Measurements from ENCODE around the gene AP1M1. TPM values are rescaled to one million over a fixed set of nuclear protein-coding genes. Genes with fewer than 3 reads are reported as not detected.

AP1M1 gene
- total RNA-seq, 2 experiments from 2014 or later, result 99.0 to 108 TPM

- CTCF ChIA-PET, result no interaction called here
Observed at GRCh38 chr19:16155128-16155527, 42.6 kb upstream of the AP1M1 start.

DNA sequence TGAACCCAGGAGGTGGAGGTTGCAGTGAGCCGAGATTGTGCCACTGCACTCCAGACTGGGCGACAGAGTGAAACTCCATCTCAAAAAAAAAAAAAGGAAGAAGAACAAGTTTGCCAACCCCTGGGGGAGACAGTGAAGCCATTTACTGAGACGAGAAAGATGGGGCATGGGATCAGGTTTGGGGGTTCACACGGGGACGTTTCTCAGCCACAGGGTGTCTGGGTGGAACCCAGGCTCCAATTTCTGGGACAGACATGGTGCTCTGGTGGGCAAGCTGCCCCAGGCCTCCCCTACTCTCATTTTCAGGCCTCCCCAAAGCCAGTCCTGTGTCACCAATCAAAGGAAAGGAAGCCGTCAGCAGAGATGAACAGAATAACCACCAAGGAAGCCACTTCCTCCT is 40.8 kb upstream of the AP1M1 start:
- Mint-ChIP-seq H3K27ac (no peak overlapping the region), H3K36me3 (ENCODE audit: low read depth) (peaks cover 42% of the 10 kb centered on the region), H3K4me3 (no peak overlapping the region), H3K27me3 (no peaks in the 10 kb centered on the region), H3K4me1 (ENCODE audit: low read depth) (peaks cover 18% of the 10 kb centered on the region), H3K9me3 (no peaks in the 10 kb centered on the region)
- CTCF ChIA-PET, result interaction anchor here (1.0 to 1.1 kb wide), 2 partner anchors 115 to 186 kb away, joined by 3 read pairs; no protein-coding TSS in a partner anchor
- ATAC-seq (no peak), DNase-seq (no peak)
- POLR2A ChIA-PET, result interaction anchor here (0.8 to 1.4 kb wide), 4 partner anchors 12 to 116 kb away, joined by 3 to 5 read pairs (median 4); no protein-coding TSS in a partner anchor
- TF ChIP-seq, protein P1, sequence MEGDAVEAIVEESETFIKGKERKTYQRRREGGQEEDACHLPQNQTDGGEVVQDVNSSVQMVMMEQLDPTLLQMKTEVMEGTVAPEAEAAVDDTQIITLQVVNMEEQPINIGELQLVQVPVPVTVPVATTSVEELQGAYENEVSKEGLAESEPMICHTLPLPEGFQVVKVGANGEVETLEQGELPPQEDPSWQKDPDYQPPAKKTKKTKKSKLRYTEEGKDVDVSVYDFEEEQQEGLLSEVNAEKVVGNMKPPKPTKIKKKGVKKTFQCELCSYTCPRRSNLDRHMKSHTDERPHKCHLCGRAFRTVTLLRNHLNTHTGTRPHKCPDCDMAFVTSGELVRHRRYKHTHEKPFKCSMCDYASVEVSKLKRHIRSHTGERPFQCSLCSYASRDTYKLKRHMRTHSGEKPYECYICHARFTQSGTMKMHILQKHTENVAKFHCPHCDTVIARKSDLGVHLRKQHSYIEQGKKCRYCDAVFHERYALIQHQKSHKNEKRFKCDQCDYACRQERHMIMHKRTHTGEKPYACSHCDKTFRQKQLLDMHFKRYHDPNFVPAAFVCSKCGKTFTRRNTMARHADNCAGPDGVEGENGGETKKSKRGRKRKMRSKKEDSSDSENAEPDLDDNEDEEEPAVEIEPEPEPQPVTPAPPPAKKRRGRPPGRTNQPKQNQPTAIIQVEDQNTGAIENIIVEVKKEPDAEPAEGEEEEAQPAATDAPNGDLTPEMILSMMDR (IDR thresholded peaks at IDR 0.05), result no peak
- intact Hi-C loops (cut with micrococcal nuclease), result no loop called here

More at GRCh38 chr19:16155128-16155527, 42.6 kb upstream of the AP1M1 start:
- Mint-ChIP-seq H3K4me3 (no peak overlapping the region), H3K9me3 (no peaks in the 10 kb centered on the region), H3K4me1 (ENCODE audit: low read depth) (peaks cover 2% of the 10 kb centered on the region), H3K27ac (no peak overlapping the region), H3K27me3 (no peaks in the 10 kb centered on the region), H3K36me3 (ENCODE audit: low read depth) (peaks cover 45% of the 10 kb centered on the region)
- no peak for ATAC-seq
- DNase-seq, result no peak
- TF ChIP-seq, protein P1 (IDR thresholded peaks at IDR 0.05), result no peak
- intact Hi-C loops (cut with micrococcal nuclease), result no loop called here
- POLR2A ChIA-PET, result interaction anchor here (1.0 kb wide), 1 partner anchor 11 kb away, joined by 4 read pairs; no protein-coding TSS in a partner anchor

DNA sequence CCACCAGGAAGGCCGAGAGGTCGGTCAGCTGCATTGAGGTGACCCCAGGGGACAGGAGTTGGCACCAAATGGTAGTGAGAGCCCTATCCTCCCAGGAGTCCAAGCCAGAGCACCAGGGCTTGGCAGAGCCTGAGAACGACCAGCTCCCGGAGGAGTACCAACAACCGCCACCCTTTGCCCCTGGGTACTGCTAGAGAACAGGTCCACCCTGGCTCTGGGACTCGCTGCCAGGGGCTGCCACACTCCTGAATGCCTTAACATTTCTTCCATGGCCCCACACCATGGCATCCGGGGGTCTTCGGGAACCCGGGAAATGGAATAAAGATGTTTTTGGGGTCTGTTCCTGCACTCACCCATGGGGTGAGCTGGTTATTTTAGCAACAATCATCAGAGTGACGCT is 40.1 kb upstream of the AP1M1 start:
- ATAC-seq, result no peak
- ChIA-PET CTCF (interaction anchor here (1.0 to 1.5 kb wide), 2 partner anchors 96 to 116 kb away, joined by 3 read pairs; no protein-coding TSS in a partner anchor), POLR2A (interaction anchor here (1.5 to 1.6 kb wide), 2 partner anchors 14 to 43 kb away, joined by 3 to 7 read pairs; partner anchors contain the start of gene HSH2D)
- no peaks in the 10 kb centered on the region for H3K27me3 Mint-ChIP-seq
- no peak overlapping the region for H3K4me3 Mint-ChIP-seq
- H3K27ac Mint-ChIP-seq, result no peak overlapping the region
- H3K4me1 Mint-ChIP-seq (ENCODE audit: low read depth), result peaks cover 19% of the 10 kb centered on the region
- H3K9me3 Mint-ChIP-seq, result no peaks in the 10 kb centered on the region
- TF ChIP-seq, protein P1 (IDR thresholded peaks at IDR 0.05), result no peak
- peaks cover 40% of the 10 kb centered on the region for H3K36me3 Mint-ChIP-seq (ENCODE audit: low read depth)
- intact Hi-C loops (cut with micrococcal nuclease), result no loop called here
- no peak for DNase-seq

GRCh38 chr19:16159655-16160054 is 38.1 kb upstream of the AP1M1 start:
- no peak overlapping the region for H3K27ac Mint-ChIP-seq
- ATAC-seq, result no peak
- H3K36me3 Mint-ChIP-seq (ENCODE audit: low read depth), result peaks cover 22% of the 10 kb centered on the region
- intact Hi-C loops (cut with micrococcal nuclease), result no loop called here
- DNase-seq, result no peak
- CTCF ChIA-PET, result interaction anchor here (1.1 kb wide), 1 partner anchor 118 kb away, joined by 3 read pairs; no protein-coding TSS in a partner anchor
- TF ChIP-seq, protein P1 (IDR thresholded peaks at IDR 0.05), result no peak
- no peak overlapping the region for H3K4me3 Mint-ChIP-seq
- no peaks in the 10 kb centered on the region for H3K9me3 Mint-ChIP-seq
- H3K4me1 Mint-ChIP-seq (ENCODE audit: low read depth), result peaks cover 19% of the 10 kb centered on the region
- no peaks in the 10 kb centered on the region for H3K27me3 Mint-ChIP-seq
- POLR2A ChIA-PET, result interaction anchor here (1.0 to 1.6 kb wide), 3 partner anchors 12 to 41 kb away, joined by 3 to 5 read pairs (median 3); no protein-coding TSS in a partner anchor

DNA sequence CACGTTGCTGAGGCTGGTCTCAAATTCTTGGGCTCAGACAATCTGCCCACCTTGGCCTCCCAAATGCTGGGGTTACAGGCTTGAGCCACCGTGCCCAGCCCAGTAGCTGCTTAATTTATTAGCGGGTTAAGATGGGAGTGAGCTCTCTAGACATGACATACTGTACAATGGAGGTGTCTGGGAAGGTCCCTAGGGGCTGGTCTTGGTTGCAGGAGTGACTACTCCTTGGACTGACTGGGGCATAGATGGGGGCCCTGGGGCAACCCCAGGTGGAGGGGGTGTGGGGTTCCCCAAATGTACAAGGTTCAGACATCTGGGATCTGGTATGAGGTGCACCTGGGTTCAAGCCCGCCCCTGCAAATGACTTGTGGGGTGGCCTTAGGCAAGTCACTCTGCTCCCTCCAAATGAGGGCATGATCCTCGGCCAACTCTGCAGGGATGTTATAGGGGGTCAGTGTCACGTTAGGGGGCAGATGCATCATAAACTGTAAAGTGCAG is 37.2 kb upstream of the AP1M1 start:
- intact Hi-C loops (cut with micrococcal nuclease), result no loop called here
- TF ChIP-seq, protein P1 (IDR thresholded peaks at IDR 0.05), result no peak
- ChIA-PET POLR2A (interaction anchor here (1.0 to 1.5 kb wide), 2 partner anchors 10 to 42 kb away, joined by 3 to 5 read pairs; no protein-coding TSS in a partner anchor), CTCF (interaction anchor here (1.1 kb wide), 2 partner anchors 9 to 119 kb away, joined by 3 read pairs; no protein-coding TSS in a partner anchor)
- H3K27me3 Mint-ChIP-seq, result no peaks in the 10 kb centered on the region
- H3K4me3 Mint-ChIP-seq, result no peak overlapping the region
- DNase-seq (no peak), ATAC-seq (no peak)
- H3K36me3 Mint-ChIP-seq (ENCODE audit: low read depth), result peaks cover 14% of the 10 kb centered on the region
- peaks cover 19% of the 10 kb centered on the region for H3K4me1 Mint-ChIP-seq (ENCODE audit: low read depth)
- peak overlapping the region; percentile 73 for H3K27ac Mint-ChIP-seq
- H3K9me3 Mint-ChIP-seq, result no peaks in the 10 kb centered on the region
